CD4-positive, alpha-beta T cell (primary cell): Measurements from ENCODE around the gene NPIPB6. TPM values are rescaled to one million over a fixed set of nuclear protein-coding genes. Genes with fewer than 3 reads are reported as not detected.
A peak's percentile ranks its signal among the peaks of the same experiment; 100 is the strongest.

Experiments used
- ATAC-seq: fragments of 200-7000 bp; cut with Tn5 transposase; one replicate; pipeline ENCODE4 v1.10.0; 2022; ENCODE audit warnings: mild to moderate bottlenecking; ENCODE audit not compliant: poor library complexity
- CTCF ChIA-PET: fragments of 350-600 bp; sonication (Branson Sonifier 250); formaldehyde crosslinking; loops from one replicate; lab custom pipeline; 2021; ENCODE audit warnings: antibody characterized with exemption, inconsistent platforms; lab: Charles Lee
- POLR2A ChIA-PET: fragments of 350-600 bp; sonication (Branson Sonifier 250); formaldehyde crosslinking; loops from one replicate; lab custom pipeline; 2021; ENCODE audit warnings: antibody characterized with exemption, inconsistent platforms; lab: Charles Lee
- DNase-seq, 14 experiments: peaks; one replicate each; pipeline ENCODE4 v3.0.0-alpha.2; 2013 to 2020; ENCODE audit warnings: mixed read lengths in 2 of 14
- H3K27ac ChIP-seq, 2 donors: one replicate each; pipeline versions ENCODE4 v1.5.1 to v1.7.0; 2013; ENCODE audit warnings: low read length in 2 of 2, low read depth in 1 of 2, mild to moderate bottlenecking in 1 of 2
- H3K27me3 ChIP-seq, 2 experiments: 1 replicate in 1 of 2; 2 replicates in 1 of 2; pipeline versions ENCODE4 v1.6.1 to v1.7.0; 2013; ENCODE audit warnings: low read length in 2 of 2, control low read depth in 1 of 2, mild to moderate bottlenecking in 1 of 2, moderate library complexity in 1 of 2; ENCODE audit not compliant: insufficient read depth in 2 of 2, control insufficient read depth in 1 of 2
- H3K36me3 ChIP-seq: one replicate; pipeline ENCODE4 v1.6.1; 2013; ENCODE audit warnings: low read length, control low read depth; ENCODE audit not compliant: insufficient read depth
- H3K4me1 ChIP-seq: one replicate; pipeline ENCODE4 v1.6.1; 2013; ENCODE audit warnings: low read length, control low read depth; ENCODE audit not compliant: insufficient read depth
- H3K4me3 ChIP-seq: one replicate; pipeline ENCODE4 v1.5.1; 2013; ENCODE audit warnings: mild to moderate bottlenecking, low read length, moderate library complexity
- H3K9me3 ChIP-seq, 2 experiments: 1 replicate in 1 of 2; 2 replicates in 1 of 2; pipeline versions ENCODE4 v1.6.1 to v1.7.0; 2013; ENCODE audit warnings: low read length in 2 of 2, mild to moderate bottlenecking in 2 of 2, control low read depth in 1 of 2, moderate library complexity in 1 of 2; ENCODE audit not compliant: control insufficient read depth in 1 of 2, insufficient read depth in 1 of 2
- H3K27ac Mint-ChIP-seq: one replicate; pipeline ENCODE4 v1.8.0; 2020; ENCODE audit warnings: mixed read lengths
- H3K27me3 Mint-ChIP-seq: one replicate; pipeline ENCODE4 v1.8.0; 2021; ENCODE audit warnings: mixed read lengths
- H3K36me3 Mint-ChIP-seq: one replicate; pipeline ENCODE4 v1.8.0; 2021; ENCODE audit warnings: low read depth, mixed read lengths
- H3K4me1 Mint-ChIP-seq: one replicate; pipeline ENCODE4 v1.8.0; 2021; ENCODE audit warnings: low read depth, mixed read lengths
- H3K4me3 Mint-ChIP-seq: one replicate; pipeline ENCODE4 v1.8.0; 2020; ENCODE audit warnings: mild to moderate bottlenecking, mixed read lengths
- H3K9me3 Mint-ChIP-seq: one replicate; pipeline ENCODE4 v1.8.0; 2020; ENCODE audit warnings: mixed read lengths
- CTCF ChIP-seq: fragments of 200-600 bp; IDR thresholded peaks from one replicate; pipeline ENCODE4 v1.8.0; 2022; ENCODE audit warnings: antibody characterized with exemption, mild to moderate bottlenecking
- intact Hi-C, 2 experiments: fragments of 100-400 bp; cut with DNase I in 1 of 2; cut with micrococcal nuclease in 1 of 2; formaldehyde crosslinking; loops; one replicate each; pipeline versions ENCODE4 v1.15.1 to v1.9.0; 2023 to 2025; cut with DNase I, micrococcal nuclease
- total RNA-seq, 174 experiments: library from RNA in 2 of 174; stranded (reverse) in 2 of 174; gene quantifications; one replicate each; pipeline ENCODE4 v1.2.3 and lab custom pipeline; 2021 to 2026

Gene NPIPB6
- total RNA-seq, 2 experiments from 2014 or later, result 2.3 to 2.4 TPM

GRCh38 chr16:28316054-28316453 is 47.3 kb downstream of the NPIPB6 start:
- Histone ChIP-seq H3K36me3 (peaks cover 15% of the 10 kb centered on the region), H3K4me3 (no peak overlapping the region), H3K27ac (no peak overlapping the region), H3K4me1 (peaks cover 54% of the 10 kb centered on the region), H3K27me3 (no peaks in the 10 kb centered on the region), H3K9me3 (no peaks in the 10 kb centered on the region)
- H3K27ac Mint-ChIP-seq, result peak overlapping the region; percentile 77
- H3K4me3 Mint-ChIP-seq, result no peak overlapping the region
- CTCF ChIA-PET, result interaction anchor here (0.9 to 2.4 kb wide), 6 partner anchors 8 to 98 kb away, joined by 3 to 60 read pairs (median 4); partner anchors contain the start of gene SBK1
- POLR2A ChIA-PET, result no interaction called here
- peaks cover 40% of the 10 kb centered on the region for H3K4me1 Mint-ChIP-seq
- TF ChIP-seq CTCF, result no peak
- no peak for ATAC-seq
- no peaks in the 10 kb centered on the region for H3K9me3 Mint-ChIP-seq
- H3K27me3 Mint-ChIP-seq, result no peaks in the 10 kb centered on the region
- DNase-seq, result no peak
- intact Hi-C loops, result loop anchor here in 1 of 2 experiments (2.0 to 10.0 kb wide), 2 partner anchors 179 to 341 kb away; no protein-coding TSS in a partner anchor
- peaks cover 33% of the 10 kb centered on the region for H3K36me3 Mint-ChIP-seq

DNA sequence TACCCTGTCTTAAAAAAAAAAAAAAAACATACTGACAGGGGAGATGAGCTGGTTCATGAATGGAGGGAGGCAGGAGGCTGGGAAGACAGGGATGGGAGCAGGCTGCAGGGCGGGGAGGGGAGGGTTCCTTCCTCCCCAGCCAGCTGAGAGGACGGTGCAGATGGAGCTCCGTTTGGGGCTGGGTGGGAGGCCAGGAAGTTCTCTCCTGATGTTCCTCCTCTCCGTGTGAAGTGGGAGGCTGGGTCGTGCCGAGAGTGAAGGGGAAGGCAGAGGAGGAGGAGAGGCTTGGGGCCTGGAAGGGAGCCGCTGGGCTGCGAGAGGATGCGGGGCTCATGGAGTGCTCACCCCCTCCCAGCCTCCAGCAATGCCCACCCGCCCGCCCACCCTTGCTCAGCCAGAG is 49.7 kb downstream of the NPIPB6 start:
- intact Hi-C loops, result loop anchor here (5.0 to 10.0 kb wide), 4 partner anchors 171 to 669 kb away; partner anchors contain the start of gene SGF29 (in 1 of the 2)
- no peak overlapping the region for H3K4me3 Mint-ChIP-seq
- TF ChIP-seq CTCF, result no peak
- ATAC-seq (no peak), DNase-seq (no peak)
- ChIA-PET POLR2A (interaction anchor here (1.5 to 7.6 kb wide), 2 partner anchors 21 to 35 kb away, joined by 8 to 54 read pairs; partner anchors contain the start of gene SBK1), CTCF (no interaction called here)
- no peak overlapping the region for H3K4me3 ChIP-seq
- H3K36me3 ChIP-seq, result peaks cover 5% of the 10 kb centered on the region
- peaks cover 78% of the 10 kb centered on the region for H3K4me1 ChIP-seq
- peaks cover 64% of the 10 kb centered on the region for H3K4me1 Mint-ChIP-seq
- H3K9me3 Mint-ChIP-seq, result no peaks in the 10 kb centered on the region
- H3K27ac Mint-ChIP-seq, result peak overlapping the region; percentile 96
- H3K27me3 ChIP-seq, result no peaks in the 10 kb centered on the region
- no peak overlapping the region for H3K27ac ChIP-seq
- no peaks in the 10 kb centered on the region for H3K9me3 ChIP-seq
- H3K36me3 Mint-ChIP-seq, result peaks cover 34% of the 10 kb centered on the region
- no peaks in the 10 kb centered on the region for H3K27me3 Mint-ChIP-seq

DNA sequence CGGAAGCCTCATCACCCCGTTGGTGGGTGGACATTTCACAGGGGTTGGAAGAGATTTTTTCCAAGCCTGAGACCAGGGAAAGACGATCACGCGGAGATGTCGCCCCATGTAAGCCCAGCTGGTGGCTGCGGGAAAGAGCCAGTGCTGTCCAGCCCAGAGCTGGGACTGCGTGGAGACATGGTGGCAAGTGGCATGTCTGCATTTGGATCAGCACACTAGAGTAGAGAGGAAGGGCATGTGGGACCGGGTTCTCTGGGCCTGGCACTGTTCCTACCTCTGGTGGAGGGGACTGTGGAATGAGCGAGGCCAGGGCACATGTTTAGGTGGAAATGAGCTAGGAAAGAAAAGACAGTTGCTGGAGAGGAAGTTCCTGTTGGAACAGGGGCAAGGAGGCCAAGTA is 51.0 kb downstream of the NPIPB6 start:
- Mint-ChIP-seq H3K4me3 (peak overlapping the region; percentile 38), H3K36me3 (peaks cover 29% of the 10 kb centered on the region), H3K9me3 (no peaks in the 10 kb centered on the region), H3K4me1 (peaks cover 62% of the 10 kb centered on the region), H3K27ac (peak overlapping the region; percentile 96), H3K27me3 (no peaks in the 10 kb centered on the region)
- ChIA-PET POLR2A (interaction anchor here (0.6 to 7.6 kb wide), 4 partner anchors 19 to 38 kb away, joined by 3 to 54 read pairs (median 28); partner anchors contain the start of gene SBK1), CTCF (interaction anchor here (0.6 kb wide), 1 partner anchor 37 kb away, joined by 3 read pairs; no protein-coding TSS in a partner anchor)
- DNase-seq (no peak), ATAC-seq (no peak)
- Histone ChIP-seq H3K4me3 (no peak overlapping the region), H3K27me3 (no peaks in the 10 kb centered on the region), H3K9me3 (no peaks in the 10 kb centered on the region), H3K4me1 (peaks cover 74% of the 10 kb centered on the region), H3K36me3 (no peaks in the 10 kb centered on the region), H3K27ac (peak overlapping the region; percentile 86 to 89)
- no peak for TF ChIP-seq CTCF
- intact Hi-C loops, result loop anchor here (5.0 to 10.0 kb wide), 4 partner anchors 170 to 670 kb away; partner anchors contain the start of gene SGF29 (in 1 of the 2)
